Gastroesophageal sphincter (tissue), 4 donors: ENCODE measurements around the gene ANKRD17. TPM values are rescaled to one million over a fixed set of nuclear protein-coding genes. Genes with fewer than 3 reads are reported as not detected.

Experiments
- ATAC-seq: fragments of 150-250 bp; one replicate; pipeline ENCODE4 v1.9.1; 2016; ENCODE audit warnings: mild to moderate bottlenecking, moderate library complexity
- H3K27ac ChIP-seq, 4 donors: fragments of 200-600 bp; sonication (generic) in 3 of 4; 1 replicate in 3 of 4; 2 replicates in 1 of 4; pipeline ENCODE4 v1.5.1; 2016 to 2019
- H3K27me3 ChIP-seq: fragments of 200-600 bp; sonication (generic); one replicate; pipeline ENCODE4 v1.5.1; 2019
- H3K36me3 ChIP-seq, 2 donors: fragments of 200-600 bp; sonication (generic); one replicate each; pipeline ENCODE4 v1.5.1; 2019; ENCODE audit warnings: control low read depth in 1 of 2
- H3K4me1 ChIP-seq, 3 donors: fragments of 200-600 bp; sonication (generic); 1 replicate in 2 of 3; 2 replicates in 1 of 3; pipeline ENCODE4 v1.5.1; 2016 to 2019; ENCODE audit warnings: control low read depth in 2 of 3
- H3K4me3 ChIP-seq, 2 donors: fragments of 200-600 bp; sonication (generic); one replicate each; pipeline ENCODE4 v1.5.1; 2019; ENCODE audit warnings: mild to moderate bottlenecking in 1 of 2, moderate library complexity in 1 of 2
- H3K9me3 ChIP-seq, 3 donors: fragments of 200-600 bp; sonication (generic); one replicate each; pipeline ENCODE4 v1.5.1; 2017 to 2019; ENCODE audit warnings: control low read depth in 2 of 3
- EP300 ChIP-seq: sonication (generic); formaldehyde crosslinking; IDR thresholded peaks from one replicate; pipeline ENCODE4 v1.6.1; 2017; ENCODE audit warnings: antibody characterized with exemption, mild to moderate bottlenecking
- POLR2A ChIP-seq, 2 donors: fragments of 450-650 bp; IDR thresholded peaks; one replicate each; pipeline ENCODE4 v1.6.1; 2017; ENCODE audit warnings: antibody characterized with exemption in 2 of 2, mild to moderate bottlenecking in 2 of 2, moderate library complexity in 1 of 2
- POLR2AphosphoS5 ChIP-seq: sonication (generic); formaldehyde crosslinking; IDR thresholded peaks from one replicate; pipeline ENCODE4 v1.6.1; 2017; ENCODE audit warnings: antibody characterized with exemption
- WGBS, 2 donors: methylation state at CpG; one replicate each; pipeline ENCODE4 v1.1.5; 2018; ENCODE audit warnings: low coverage in 1 of 2; 5-methylcytosine and 5-hydroxymethylcytosine counted together
- total RNA-seq, 4 donors: library from RNA; depleted of rRNA; stranded (reverse); fragments of >200 nt; gene quantifications; one replicate each; pipeline ENCODE4 v1.1.0, GENCODE V29; 2016
- TF ChIP-seq, protein P1 (sequence below), 4 experiments: fragments of 200-600 bp in 2 of 4; fragments of 450-650 bp in 2 of 4; sonication (generic) in 1 of 4; IDR thresholded peaks; one replicate each; pipeline ENCODE4 v1.5.1; 2017 to 2019; ENCODE audit warnings: antibody characterized with exemption in 4 of 4, mild to moderate bottlenecking in 2 of 4, moderate library complexity in 2 of 4

The ANKRD17 gene
- total RNA-seq, 4 donors from 2014 or later: 46.8 to 68.5 (median 59.1) TPM

DNA sequence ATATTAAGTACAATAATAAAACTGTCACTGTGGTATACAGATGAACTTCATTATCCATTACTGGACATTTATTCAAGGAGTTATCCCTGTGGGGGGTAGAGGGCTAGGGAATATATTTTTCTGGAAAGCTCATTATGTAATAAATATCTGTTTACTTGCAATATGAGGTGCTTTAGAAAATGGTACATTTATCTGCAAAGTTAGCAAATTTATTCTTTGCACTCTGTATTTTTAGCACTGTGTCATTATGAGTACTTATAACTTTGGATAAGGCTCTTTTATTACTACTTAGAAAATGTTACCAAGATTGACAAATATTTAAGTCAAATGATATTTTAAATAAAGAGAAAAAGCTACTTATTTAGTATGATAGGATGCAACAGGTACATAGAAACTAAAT lies 37.8 kb downstream of the ANKRD17 start:
- Histone ChIP-seq H3K4me1 (peaks cover 9 to 55% (median 10%) of the 10 kb centered on the region in 3 donors), H3K27me3 (no peaks in the 10 kb centered on the region), H3K27ac (no peak overlapping the region), H3K9me3 (no peaks in the 10 kb centered on the region), H3K4me3 (no peak overlapping the region), H3K36me3 (no peaks in the 10 kb centered on the region)
- no peak for TF ChIP-seq POLR2A (IDR thresholded peaks at IDR 0.05)
- TF ChIP-seq, protein P1, sequence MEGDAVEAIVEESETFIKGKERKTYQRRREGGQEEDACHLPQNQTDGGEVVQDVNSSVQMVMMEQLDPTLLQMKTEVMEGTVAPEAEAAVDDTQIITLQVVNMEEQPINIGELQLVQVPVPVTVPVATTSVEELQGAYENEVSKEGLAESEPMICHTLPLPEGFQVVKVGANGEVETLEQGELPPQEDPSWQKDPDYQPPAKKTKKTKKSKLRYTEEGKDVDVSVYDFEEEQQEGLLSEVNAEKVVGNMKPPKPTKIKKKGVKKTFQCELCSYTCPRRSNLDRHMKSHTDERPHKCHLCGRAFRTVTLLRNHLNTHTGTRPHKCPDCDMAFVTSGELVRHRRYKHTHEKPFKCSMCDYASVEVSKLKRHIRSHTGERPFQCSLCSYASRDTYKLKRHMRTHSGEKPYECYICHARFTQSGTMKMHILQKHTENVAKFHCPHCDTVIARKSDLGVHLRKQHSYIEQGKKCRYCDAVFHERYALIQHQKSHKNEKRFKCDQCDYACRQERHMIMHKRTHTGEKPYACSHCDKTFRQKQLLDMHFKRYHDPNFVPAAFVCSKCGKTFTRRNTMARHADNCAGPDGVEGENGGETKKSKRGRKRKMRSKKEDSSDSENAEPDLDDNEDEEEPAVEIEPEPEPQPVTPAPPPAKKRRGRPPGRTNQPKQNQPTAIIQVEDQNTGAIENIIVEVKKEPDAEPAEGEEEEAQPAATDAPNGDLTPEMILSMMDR (IDR thresholded peaks at IDR 0.05): no peak
- TF ChIP-seq POLR2AphosphoS5: no peak
- no peak for TF ChIP-seq EP300
- ATAC-seq: no peak

DNA sequence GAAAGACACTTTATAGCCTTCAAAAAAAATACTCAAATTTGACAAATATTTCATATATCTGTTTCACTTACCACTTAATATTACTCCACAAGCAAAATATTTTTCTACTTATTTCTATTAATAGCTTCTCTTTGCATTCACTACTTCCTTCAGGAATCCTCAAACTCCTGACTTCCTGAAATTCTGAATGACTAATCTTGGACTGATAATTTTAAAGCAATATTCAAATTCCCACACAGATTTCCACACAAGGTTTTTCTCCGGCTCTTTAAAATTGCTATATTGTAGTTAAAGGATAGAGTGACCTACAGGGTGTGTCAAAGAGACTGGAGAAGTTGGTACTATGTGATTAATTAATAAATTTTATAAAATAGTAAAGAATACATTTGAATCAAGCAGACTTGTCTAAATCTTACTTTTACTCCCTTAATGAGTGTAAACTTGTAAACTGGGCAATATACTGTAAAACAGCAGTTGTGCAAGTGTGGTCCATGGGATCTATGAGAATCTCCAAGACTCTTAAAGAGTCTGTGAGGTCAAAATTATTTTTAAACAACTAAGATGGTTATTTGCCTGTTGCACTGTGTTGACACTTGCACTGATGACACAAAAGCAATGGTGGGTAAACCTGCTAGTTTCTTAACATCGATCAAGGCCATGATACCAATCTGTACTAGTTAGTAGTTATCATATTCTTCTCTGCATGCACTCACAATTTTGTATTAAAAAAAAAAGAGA lies 44.5 kb downstream of the ANKRD17 start:
- Histone ChIP-seq H3K36me3 (no peaks in the 10 kb centered on the region), H3K9me3 (no peaks in the 10 kb centered on the region), H3K4me3 (no peak overlapping the region), H3K4me1 (peaks cover 0 to 26% (median 3%) of the 10 kb centered on the region in 3 donors), H3K27me3 (no peaks in the 10 kb centered on the region), H3K27ac (no peak overlapping the region)
- whole genome bisulfite sequencing, 2 donors: 85 to 91% methylated on average over 2 of the region's 2 CpGs
- TF ChIP-seq, protein P1 (IDR thresholded peaks at IDR 0.05): no peak
- TF ChIP-seq POLR2AphosphoS5 (no peak), EP300 (no peak), POLR2A (IDR thresholded peaks at IDR 0.05) (no peak)
- no peak for ATAC-seq

DNA sequence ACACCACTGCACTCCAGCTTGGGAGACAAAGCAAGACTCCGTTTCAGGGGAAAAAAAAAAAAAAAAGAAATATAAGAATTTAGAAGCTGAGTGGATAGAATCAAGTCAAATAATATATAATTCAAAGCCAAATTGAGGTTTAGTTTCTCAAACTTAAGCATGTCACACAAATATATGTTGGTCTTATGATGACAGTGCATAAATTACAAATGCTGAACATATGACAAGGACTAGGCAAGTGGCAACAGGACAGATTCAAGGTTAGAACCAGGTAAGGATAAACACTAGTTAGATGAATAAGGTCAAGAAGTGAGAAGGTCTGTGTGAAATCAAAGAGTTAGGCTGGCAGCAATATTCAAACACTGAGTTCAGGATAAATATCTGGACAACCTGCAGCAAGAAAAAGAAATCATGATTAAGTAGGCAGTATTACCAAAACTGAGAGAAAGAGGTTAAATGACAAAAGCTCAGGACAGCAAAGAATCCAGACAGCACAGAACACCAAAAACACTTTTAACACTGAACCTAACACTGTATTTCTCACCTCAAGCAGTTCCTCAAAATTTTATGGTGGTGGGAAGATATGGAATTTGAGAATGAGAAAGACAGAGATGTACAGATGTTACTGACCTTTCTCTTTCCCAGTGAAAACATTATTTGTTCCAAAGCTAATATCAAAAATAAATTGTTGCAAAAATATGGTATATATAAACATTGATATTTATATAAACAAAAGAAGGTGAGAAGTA lies 45.4 kb downstream of the ANKRD17 start:
- Histone ChIP-seq H3K27me3 (no peaks in the 10 kb centered on the region), H3K4me1 (peaks cover 0 to 26% (median 3%) of the 10 kb centered on the region in 3 donors), H3K4me3 (no peak overlapping the region), H3K36me3 (no peaks in the 10 kb centered on the region), H3K27ac (no peak overlapping the region), H3K9me3 (no peaks in the 10 kb centered on the region)
- 100% methylated on average over 1 of the region's 1 CpG; no CpG with 5 or more reads in 1 of the 2 donors for WGBS, 2 donors
- no peak for ATAC-seq
- TF ChIP-seq POLR2AphosphoS5: no peak
- TF ChIP-seq, protein P1 (IDR thresholded peaks at IDR 0.05): no peak
- TF ChIP-seq EP300: no peak
- no peak for TF ChIP-seq POLR2A (IDR thresholded peaks at IDR 0.05)

DNA sequence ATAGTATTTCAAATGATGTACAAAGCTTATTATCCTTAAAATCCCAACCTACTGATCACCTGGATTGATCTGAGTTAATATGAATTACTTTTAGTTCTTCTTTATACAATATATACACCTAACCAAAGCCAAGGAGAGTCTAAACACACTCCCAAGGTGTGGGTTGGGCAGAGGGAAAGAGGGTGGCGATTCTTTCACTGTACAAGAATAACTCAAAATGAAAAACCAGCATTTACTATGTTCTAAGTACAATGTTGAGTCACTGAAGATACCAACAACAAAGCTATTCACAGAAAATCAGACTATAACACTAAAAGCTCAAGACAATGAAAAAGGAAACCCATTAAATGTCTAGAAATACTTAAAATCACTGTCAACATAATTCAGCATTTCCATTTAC lies 46.6 kb downstream of the ANKRD17 start:
- Histone ChIP-seq H3K27ac (no peak overlapping the region), H3K27me3 (no peaks in the 10 kb centered on the region), H3K36me3 (no peaks in the 10 kb centered on the region), H3K9me3 (no peaks in the 10 kb centered on the region), H3K4me3 (no peak overlapping the region), H3K4me1 (peaks cover 0 to 26% (median 3%) of the 10 kb centered on the region in 3 donors)
- TF ChIP-seq EP300: no peak
- no peak for TF ChIP-seq POLR2A (IDR thresholded peaks at IDR 0.05)
- TF ChIP-seq, protein P1 (IDR thresholded peaks at IDR 0.05): no peak
- TF ChIP-seq POLR2AphosphoS5: no peak
- ATAC-seq: no peak
- WGBS, 2 donors: 94 to 100% methylated on average over 1 of the region's 1 CpG

DNA sequence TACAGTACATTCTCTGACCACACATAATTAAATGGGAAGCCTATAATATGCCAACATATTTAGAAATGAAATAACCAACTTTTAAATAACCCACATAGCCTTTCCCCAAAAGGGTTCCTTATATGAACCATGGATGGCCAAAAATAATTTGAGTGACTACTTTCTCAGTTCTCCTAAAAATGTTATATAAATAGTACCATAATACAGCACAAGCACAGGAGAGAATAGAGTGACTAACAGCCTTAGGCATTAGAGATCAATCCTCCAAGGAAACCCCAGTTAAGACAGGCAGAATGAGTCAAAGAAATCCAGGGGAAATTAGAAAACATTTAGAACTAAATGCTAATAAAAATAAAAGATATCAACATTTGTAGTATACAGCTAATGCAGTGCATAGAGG lies 50.2 kb downstream of the ANKRD17 start:
- H3K27me3 ChIP-seq: no peaks in the 10 kb centered on the region
- no peaks in the 10 kb centered on the region for H3K9me3 ChIP-seq
- no peak for ATAC-seq
- no peak overlapping the region for H3K4me3 ChIP-seq
- H3K36me3 ChIP-seq: no peaks in the 10 kb centered on the region
- H3K4me1 ChIP-seq: peaks cover 0 to 14% (median 3%) of the 10 kb centered on the region in 3 donors
- no peak for TF ChIP-seq POLR2AphosphoS5
- TF ChIP-seq POLR2A (IDR thresholded peaks at IDR 0.05): no peak
- TF ChIP-seq EP300: no peak
- TF ChIP-seq, protein P1 (IDR thresholded peaks at IDR 0.05): no peak
- no peak overlapping the region for H3K27ac ChIP-seq
